Hippocampal formation (tissue), 2 donors: ENCODE measurements around the gene PATL2.
"Not testable (repeated sequence)": the region's sequence is repeated elsewhere in the genome, so short reads cannot be mapped to it uniquely, and the experiment has no call there.

Source experiments
- DNase-seq, 2 donors: peaks; one replicate each; lab custom pipeline; 2025; lab: John Stamatoyannopoulos, UW

Gene PATL2

GRCh38 chr15:44647036-44647435, 64.1 kb downstream of the PATL2 start:
- DNase-seq = no peak

- DNase-seq = no peak
Observed at GRCh38 chr15:44646460-44646859, 64.7 kb downstream of the PATL2 start.

GRCh38 chr15:44641651-44642050, 69.5 kb downstream of the PATL2 start:
- no peak for DNase-seq

GRCh38 chr15:44636976-44637375, 74.1 kb downstream of the PATL2 start:
- no peak for DNase-seq

GRCh38 chr15:44633603-44634002, 77.5 kb downstream of the PATL2 start:
- DNase-seq = no peak

- not testable (repeated sequence) for DNase-seq
Observed at GRCh38 chr15:44625286-44625685, 85.8 kb downstream of the PATL2 start.

- no peak for DNase-seq
Observed at GRCh38 chr15:44623178-44623577, 87.9 kb downstream of the PATL2 start.

- DNase-seq = no peak
Observed at GRCh38 chr15:44620081-44620480, 91.0 kb downstream of the PATL2 start.

GRCh38 chr15:44616974-44617373, 94.1 kb downstream of the PATL2 start:
- no peak for DNase-seq
